GM12865 (cell line): ENCODE data around the gene FBXO31.

ENCODE experiments used
- DNase-seq: peaks from one replicate; pipeline ENCODE4 v3.0.0; 2010; ENCODE audit warnings: low read depth
- H3K4me3 ChIP-seq: 2 replicates; pipeline ENCODE4 v1.5.1; 2011; ENCODE audit warnings: mild to moderate bottlenecking, low read depth, low read length, control low read depth
- CTCF ChIP-seq: IDR thresholded peaks from 2 replicates; pipeline ENCODE4 v1.5.1; 2011; ENCODE audit warnings: low read length, control low read depth, low read depth, inconsistent platforms; ENCODE audit not compliant: insufficient read depth; ENCODE audit errors: missing control alignments

FBXO31 gene

GRCh38 chr16:87297918-87298631, 85.5 kb downstream of the FBXO31 start:
- no peak overlapping the region for H3K4me3 ChIP-seq
- peak; percentile 60 for TF ChIP-seq CTCF
- DNase-seq, result peak; percentile 33

GRCh38 chr16:87297407-87297806, 86.2 kb downstream of the FBXO31 start:
- H3K4me3 ChIP-seq, result no peak overlapping the region
- DNase-seq, result no peak
- TF ChIP-seq CTCF, result no peak

- no peak for DNase-seq
- TF ChIP-seq CTCF, result no peak
- no peak overlapping the region for H3K4me3 ChIP-seq
Observed at GRCh38 chr16:87295661-87296531, 87.7 kb downstream of the FBXO31 start.

- DNase-seq, result peak; percentile 49
- H3K4me3 ChIP-seq, result no peak overlapping the region
- no peak for TF ChIP-seq CTCF
Observed at GRCh38 chr16:87295259-87295658, 88.3 kb downstream of the FBXO31 start.

- no peak for DNase-seq
- H3K4me3 ChIP-seq, result no peak overlapping the region
- no peak for TF ChIP-seq CTCF
Observed at GRCh38 chr16:87293990-87294389, 89.6 kb downstream of the FBXO31 start.

- DNase-seq, result no peak
- no peak for TF ChIP-seq CTCF
- no peak overlapping the region for H3K4me3 ChIP-seq
Observed at GRCh38 chr16:87291944-87292343, 91.6 kb downstream of the FBXO31 start.
